Activated CD8-positive, alpha-beta memory T cell treated with anti-CD3 and anti-CD28 coated beads for 24 hours (primary cell): ENCODE data around the gene TSR1.
A peak's percentile ranks its signal among the peaks of the same experiment; 100 is the strongest.
"Not testable (repeated sequence)": the region's sequence is repeated elsewhere in the genome, so short reads cannot be mapped to it uniquely, and the experiment has no call there.

Experiments used
- DNase-seq: peaks from one replicate; pipeline ENCODE4 v3.0.0-alpha.2; 2020

Gene TSR1

GRCh38 chr17:2335726-2336214 lies 487 bp downstream of the TSR1 start:
- no peak for DNase-seq

GRCh38 chr17:2331303-2331702 lies 5.0 kb downstream of the TSR1 start:
- no peak for DNase-seq

- DNase-seq = no peak
Measured at GRCh38 chr17:2323629-2324314, 12.5 kb downstream of the TSR1 start.

GRCh38 chr17:2321399-2321798 lies 14.9 kb downstream of the TSR1 start:
- DNase-seq = no peak

GRCh38 chr17:2319051-2319450 lies 17.2 kb downstream of the TSR1 start:
- DNase-seq = no peak

GRCh38 chr17:2317796-2318195 lies 18.5 kb downstream of the TSR1 start:
- no peak for DNase-seq

GRCh38 chr17:2316916-2317205 lies 19.4 kb downstream of the TSR1 start:
- not testable (repeated sequence) for DNase-seq

- DNase-seq = no peak
Measured at GRCh38 chr17:2312736-2313135, 23.5 kb downstream of the TSR1 start.

- no peak for DNase-seq
Measured at GRCh38 chr17:2309338-2310154, 26.7 kb downstream of the TSR1 start.

- DNase-seq = no peak
Measured at GRCh38 chr17:2304931-2305330, 31.3 kb downstream of the TSR1 start.

GRCh38 chr17:2303204-2304188 lies 32.8 kb downstream of the TSR1 start, which contains the start of the genes SMG6 and SRR:
SMG6 (minus strand) TSS chr17:2303785; CDS start chr17:2303720, 65 bp downstream.
SRR (plus strand) TSS chr17:2303950; CDS start chr17:2315561, 11,611 bp downstream.
- DNase-seq = peak; percentile 97

GRCh38 chr17:2302778-2303203 lies 33.5 kb downstream of the TSR1 start:
- DNase-seq = no peak

- DNase-seq = no peak
Measured at GRCh38 chr17:2299756-2300155, 36.5 kb downstream of the TSR1 start.

GRCh38 chr17:2299136-2299535 lies 37.1 kb downstream of the TSR1 start:
- DNase-seq = no peak

- no peak for DNase-seq
Measured at GRCh38 chr17:2297023-2297422, 39.2 kb downstream of the TSR1 start.

GRCh38 chr17:2295575-2295974 lies 40.7 kb downstream of the TSR1 start:
- DNase-seq = no peak

GRCh38 chr17:2292100-2292499 lies 44.2 kb downstream of the TSR1 start:
- no peak for DNase-seq

GRCh38 chr17:2289878-2290478 lies 46.3 kb downstream of the TSR1 start:
- no peak for DNase-seq

GRCh38 chr17:2283302-2283701 lies 53.0 kb downstream of the TSR1 start:
- DNase-seq = peak; percentile 46

- peak; percentile 67 for DNase-seq
Measured at GRCh38 chr17:2282297-2282873, 53.9 kb downstream of the TSR1 start.

- no peak for DNase-seq
Measured at GRCh38 chr17:2279707-2280106, 56.5 kb downstream of the TSR1 start.
